ENCODE data around the gene MYL4. TPM values are rescaled to one million over a fixed set of nuclear protein-coding genes. Genes with fewer than 3 reads are reported as not detected.

Gene MYL4
- total RNA-seq, 1 donor from 2014 or later = 1.1 TPM

GRCh38 chr17:47205419-47205963, 3.7 kb upstream of the MYL4 start:
- no peak for DNase-seq (ENCODE audit: low spot score in 2 of 2, unreplicated experiment in 2 of 2)
- Mint-ChIP-seq H3K27me3 (ENCODE audit: low read depth) (no peaks in the 10 kb centered on the region), H3K9me3 (peaks cover 7% of the 10 kb centered on the region), H3K4me1 (peaks cover 15% of the 10 kb centered on the region), H3K27ac (peak overlapping the region; percentile 33), H3K36me3 (no peaks in the 10 kb centered on the region), H3K4me3 (no peak overlapping the region)
- no peak for TF ChIP-seq CTCF (IDR thresholded peaks at IDR 0.05; ENCODE audit: unreplicated experiment)

GRCh38 chr17:47207143-47208067, 1.7 kb upstream of the MYL4 start:
- no peak for TF ChIP-seq CTCF (IDR thresholded peaks at IDR 0.05; ENCODE audit: unreplicated experiment)
- DNase-seq (ENCODE audit: low spot score in 2 of 2, unreplicated experiment in 2 of 2) = no peak
- H3K9me3 Mint-ChIP-seq = peaks cover 7% of the 10 kb centered on the region
- peaks cover 15% of the 10 kb centered on the region for H3K4me1 Mint-ChIP-seq
- H3K36me3 Mint-ChIP-seq = no peaks in the 10 kb centered on the region
- no peaks in the 10 kb centered on the region for H3K27me3 Mint-ChIP-seq (ENCODE audit: low read depth)
- no peak overlapping the region for H3K27ac Mint-ChIP-seq
- no peak overlapping the region for H3K4me3 Mint-ChIP-seq

- no peak overlapping the region for H3K27ac Mint-ChIP-seq
- no peak for TF ChIP-seq CTCF (IDR thresholded peaks at IDR 0.05; ENCODE audit: unreplicated experiment)
Observed at GRCh38 chr17:47209499-47209898, 351 bp downstream of the MYL4 start.

DNA sequence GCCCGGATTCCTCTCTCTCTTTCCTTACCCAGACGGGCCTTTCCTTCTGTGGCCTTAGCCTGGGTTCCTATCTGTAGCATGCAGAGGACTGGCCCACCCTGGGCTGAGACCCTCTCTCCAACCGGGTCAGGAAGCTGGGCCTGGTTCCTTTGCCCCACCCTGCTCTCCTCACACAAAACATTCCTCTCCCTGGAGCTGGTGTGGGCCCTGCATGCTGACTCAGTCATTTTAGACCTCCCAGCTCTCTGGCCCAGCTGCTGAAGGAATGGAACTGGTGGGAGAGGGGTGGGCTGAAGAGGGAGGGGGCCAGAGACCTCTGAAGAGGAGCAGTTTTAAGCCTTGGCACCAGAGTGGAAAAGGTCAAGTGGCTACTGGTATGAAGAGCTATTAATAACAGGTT, 957 bp downstream of the MYL4 start:
- no peak overlapping the region for H3K4me3 Mint-ChIP-seq
- TF ChIP-seq CTCF (IDR thresholded peaks at IDR 0.05; ENCODE audit: unreplicated experiment) = no peak
- peaks cover 11% of the 10 kb centered on the region for H3K4me1 Mint-ChIP-seq
- H3K27me3 Mint-ChIP-seq (ENCODE audit: low read depth) = peaks cover 1% of the 10 kb centered on the region
- no peaks in the 10 kb centered on the region for H3K9me3 Mint-ChIP-seq
- H3K36me3 Mint-ChIP-seq = no peaks in the 10 kb centered on the region
- no peak for DNase-seq (ENCODE audit: low spot score in 2 of 2, unreplicated experiment in 2 of 2)
- H3K27ac Mint-ChIP-seq = no peak overlapping the region

More at GRCh38 chr17:47209499-47209898, 351 bp downstream of the MYL4 start:
- no peak overlapping the region for H3K4me3 Mint-ChIP-seq
- H3K36me3 Mint-ChIP-seq = no peaks in the 10 kb centered on the region
- H3K9me3 Mint-ChIP-seq = no peaks in the 10 kb centered on the region
- H3K27me3 Mint-ChIP-seq (ENCODE audit: low read depth) = peaks cover 1% of the 10 kb centered on the region
- H3K4me1 Mint-ChIP-seq = peaks cover 15% of the 10 kb centered on the region
- DNase-seq (ENCODE audit: low spot score in 2 of 2, unreplicated experiment in 2 of 2) = no peak

GRCh38 chr17:47210779-47211178, 1.6 kb downstream of the MYL4 start:
- Mint-ChIP-seq H3K36me3 (no peaks in the 10 kb centered on the region), H3K27ac (no peak overlapping the region), H3K4me1 (peaks cover 4% of the 10 kb centered on the region), H3K9me3 (no peaks in the 10 kb centered on the region), H3K27me3 (ENCODE audit: low read depth) (peaks cover 1% of the 10 kb centered on the region), H3K4me3 (no peak overlapping the region)
- no peak for TF ChIP-seq CTCF (IDR thresholded peaks at IDR 0.05; ENCODE audit: unreplicated experiment)
- DNase-seq (ENCODE audit: low spot score in 2 of 2, unreplicated experiment in 2 of 2) = no peak
